Mesendoderm (in vitro differentiated cells): ENCODE data around the gene IGFBP2.

Experiments used
- DNase-seq: peaks from one replicate; pipeline ENCODE4 v3.0.0; 2013
- H2AK5ac ChIP-seq: 2 replicates; pipeline ENCODE4 v1.6.1; 2013; ENCODE audit warnings: low read length, inconsistent platforms
- H2BK120ac ChIP-seq: 2 replicates; pipeline ENCODE4 v1.6.1; 2013; ENCODE audit warnings: low read depth, mild to moderate bottlenecking, low read length, moderate library complexity, mixed read lengths
- H2BK15ac ChIP-seq: replicated peaks from 2 replicates; pipeline ENCODE4 v1.6.1; 2013; ENCODE audit warnings: low read depth, mild to moderate bottlenecking, moderate library complexity
- H2BK5ac ChIP-seq: 2 replicates; pipeline ENCODE4 v1.6.1; 2013; ENCODE audit warnings: low read length, inconsistent platforms
- H3K18ac ChIP-seq: 2 replicates; pipeline ENCODE4 v1.6.1; 2013; ENCODE audit warnings: mild to moderate bottlenecking, low read length, mixed read lengths
- H3K23ac ChIP-seq: one replicate; pipeline ENCODE4 v1.6.1; 2013; ENCODE audit warnings: low read length
- H3K27ac ChIP-seq: 2 replicates; pipeline ENCODE4 v1.5.1; 2013; ENCODE audit warnings: low read depth, mild to moderate bottlenecking, inconsistent platforms, low read length, moderate library complexity
- H3K27me3 ChIP-seq: 2 replicates; pipeline ENCODE4 v1.6.1; 2013; ENCODE audit warnings: low read length, control low read depth, mild to moderate bottlenecking, inconsistent platforms; ENCODE audit not compliant: insufficient read depth, poor library complexity
- H3K36me3 ChIP-seq: 2 replicates; pipeline ENCODE4 v1.6.1; 2013; ENCODE audit warnings: low read length, inconsistent platforms; ENCODE audit not compliant: control insufficient read depth, insufficient read depth
- H3K4ac ChIP-seq: one replicate; pipeline ENCODE4 v1.6.1; 2013; ENCODE audit warnings: low read depth, mild to moderate bottlenecking, low read length, moderate library complexity
- H3K4me1 ChIP-seq: 2 replicates; pipeline ENCODE4 v1.6.1; 2013; ENCODE audit warnings: low read depth, low read length, inconsistent platforms; ENCODE audit not compliant: control insufficient read depth
- H3K4me2 ChIP-seq: 2 replicates; pipeline ENCODE4 v1.6.1; 2013; ENCODE audit warnings: low read length
- H3K4me3 ChIP-seq: 2 replicates; pipeline ENCODE4 v1.5.1; 2013; ENCODE audit warnings: mild to moderate bottlenecking, low read length
- H3K56ac ChIP-seq: one replicate; pipeline ENCODE4 v1.6.1; 2013; ENCODE audit warnings: low read length
- H3K79me1 ChIP-seq: 2 replicates; pipeline ENCODE4 v1.6.1; 2013; ENCODE audit warnings: low read length, inconsistent platforms
- H3K79me2 ChIP-seq: 2 replicates; pipeline ENCODE4 v1.6.1; 2013; ENCODE audit warnings: mild to moderate bottlenecking, low read length; ENCODE audit not compliant: control insufficient read depth, insufficient read depth
- H3K9ac ChIP-seq: 2 replicates; pipeline ENCODE4 v1.6.1; 2013; ENCODE audit warnings: low read length, inconsistent platforms
- H4K5ac ChIP-seq: one replicate; pipeline ENCODE4 v1.6.1; 2013; ENCODE audit warnings: low read length
- H4K8ac ChIP-seq: one replicate; pipeline ENCODE4 v1.6.1; 2013; ENCODE audit warnings: low read depth, mild to moderate bottlenecking, control low read depth, low read length, moderate library complexity
- WGBS: extraction: QIAGEN DNeasy Blood & Tissue Kit; methylation state at CpG from one replicate; pipeline ENCODE4 v1.1.7; 2013; ENCODE audit warnings: low lambda C conversion rate, missing lambda C conversion rate; ENCODE audit not compliant: insufficient coverage; ENCODE audit errors: extremely low coverage; 5-methylcytosine and 5-hydroxymethylcytosine counted together

IGFBP2 gene

GRCh38 chr2:216670266-216671080 is 37.3 kb downstream of the IGFBP2 start:
- Histone ChIP-seq H3K4me1 (peaks cover 3% of the 10 kb centered on the region), H3K4me2 (no peak overlapping the region), H4K8ac (no peak overlapping the region), H3K27ac (no peak overlapping the region), H3K79me2 (no peaks in the 10 kb centered on the region), H3K36me3 (no peaks in the 10 kb centered on the region), H3K23ac (no peak overlapping the region), H3K27me3 (no peaks in the 10 kb centered on the region), H3K4me3 (no peak overlapping the region), H2AK5ac (no peak overlapping the region), H2BK120ac (no peak overlapping the region), H2BK15ac (no peak overlapping the region), H3K79me1 (no peaks in the 10 kb centered on the region), H2BK5ac (no peak overlapping the region), H4K5ac (no peak overlapping the region), H3K18ac (no peak overlapping the region), H3K56ac (no peak overlapping the region), H3K9ac (no peak overlapping the region), H3K4ac (no peak overlapping the region)
- no CpG with 5 or more reads among the region's 17 CpGs for WGBS
- DNase-seq, result no peak

DNA sequence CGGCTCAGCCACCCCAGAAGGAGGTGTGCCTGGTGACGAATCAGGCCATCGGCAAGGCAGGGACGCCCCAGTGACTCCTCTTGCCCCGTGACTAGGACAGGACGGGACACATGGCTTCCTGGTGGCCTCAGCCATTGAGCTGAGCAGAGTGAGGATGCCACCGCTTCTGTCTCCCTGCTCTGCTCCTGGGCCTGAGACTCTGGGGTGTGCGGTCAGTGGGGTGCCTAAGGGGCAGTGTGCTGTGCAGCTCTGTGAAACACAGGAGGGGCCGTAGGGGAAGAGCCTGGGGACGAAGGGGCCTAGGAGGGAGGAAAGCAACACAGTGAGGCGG is 37.8 kb downstream of the IGFBP2 start:
- no peak overlapping the region for H2BK120ac ChIP-seq
- H3K4me2 ChIP-seq, result no peak overlapping the region
- WGBS, result no CpG with 5 or more reads among the region's 11 CpGs
- no peak overlapping the region for H3K4me3 ChIP-seq
- no peak overlapping the region for H3K18ac ChIP-seq
- H3K79me2 ChIP-seq, result no peaks in the 10 kb centered on the region
- H3K23ac ChIP-seq, result no peak overlapping the region
- no peak overlapping the region for H3K9ac ChIP-seq
- no peaks in the 10 kb centered on the region for H3K36me3 ChIP-seq
- H3K27me3 ChIP-seq, result no peaks in the 10 kb centered on the region
- no peak overlapping the region for H4K5ac ChIP-seq
- no peak overlapping the region for H2BK15ac ChIP-seq
- H3K56ac ChIP-seq, result no peak overlapping the region
- peaks cover under 1% of the 10 kb centered on the region for H3K4me1 ChIP-seq
- H4K8ac ChIP-seq, result no peak overlapping the region
- H3K79me1 ChIP-seq, result no peaks in the 10 kb centered on the region
- no peak for DNase-seq
- no peak overlapping the region for H2BK5ac ChIP-seq
- H3K4ac ChIP-seq, result no peak overlapping the region
- H2AK5ac ChIP-seq, result no peak overlapping the region
- H3K27ac ChIP-seq, result no peak overlapping the region

GRCh38 chr2:216671791-216672343 is 38.6 kb downstream of the IGFBP2 start:
- Histone ChIP-seq H3K23ac (no peak overlapping the region), H3K27me3 (no peaks in the 10 kb centered on the region), H4K8ac (no peak overlapping the region), H3K79me2 (no peaks in the 10 kb centered on the region), H3K27ac (no peak overlapping the region), H3K4me2 (no peak overlapping the region), H3K36me3 (no peaks in the 10 kb centered on the region), H3K56ac (no peak overlapping the region), H2BK15ac (no peak overlapping the region), H3K4me3 (no peak overlapping the region), H2AK5ac (no peak overlapping the region), H3K18ac (no peak overlapping the region), H3K4ac (no peak overlapping the region), H3K9ac (no peak overlapping the region), H4K5ac (no peak overlapping the region), H3K4me1 (no peaks in the 10 kb centered on the region), H2BK5ac (no peak overlapping the region), H2BK120ac (no peak overlapping the region), H3K79me1 (no peaks in the 10 kb centered on the region)
- no CpG with 5 or more reads among the region's 12 CpGs for WGBS
- DNase-seq, result no peak

DNA sequence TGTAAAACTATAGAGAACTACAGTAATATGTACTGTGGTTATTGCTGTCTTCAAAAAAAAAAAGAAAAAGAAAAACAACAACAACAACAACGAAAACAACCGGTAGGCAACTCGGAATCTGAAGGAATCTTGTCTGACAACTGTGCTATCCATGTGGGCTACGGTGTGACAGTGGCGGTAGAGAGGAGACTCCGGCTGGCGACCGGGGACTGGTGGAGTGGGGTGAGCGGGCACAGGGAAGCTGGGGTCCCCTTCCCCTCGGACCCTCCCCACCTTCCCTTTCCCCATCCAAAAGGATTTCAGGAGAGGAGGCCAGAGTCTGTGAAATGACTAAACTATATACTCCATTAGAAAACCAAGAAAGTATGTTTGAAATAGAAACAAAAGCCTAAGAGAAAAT is 39.2 kb downstream of the IGFBP2 start:
- Histone ChIP-seq H3K4me1 (no peaks in the 10 kb centered on the region), H3K79me1 (no peaks in the 10 kb centered on the region), H3K4ac (no peak overlapping the region), H2AK5ac (no peak overlapping the region), H4K5ac (no peak overlapping the region), H3K4me2 (no peak overlapping the region), H4K8ac (no peak overlapping the region), H3K79me2 (no peaks in the 10 kb centered on the region), H3K27ac (no peak overlapping the region), H3K36me3 (no peaks in the 10 kb centered on the region), H2BK5ac (no peak overlapping the region), H3K4me3 (no peak overlapping the region), H3K23ac (no peak overlapping the region), H3K9ac (no peak overlapping the region), H2BK15ac (no peak overlapping the region), H3K56ac (no peak overlapping the region), H3K27me3 (no peaks in the 10 kb centered on the region), H3K18ac (no peak overlapping the region), H2BK120ac (no peak overlapping the region)
- DNase-seq, result no peak
- WGBS, result no CpG with 5 or more reads among the region's 10 CpGs

DNA sequence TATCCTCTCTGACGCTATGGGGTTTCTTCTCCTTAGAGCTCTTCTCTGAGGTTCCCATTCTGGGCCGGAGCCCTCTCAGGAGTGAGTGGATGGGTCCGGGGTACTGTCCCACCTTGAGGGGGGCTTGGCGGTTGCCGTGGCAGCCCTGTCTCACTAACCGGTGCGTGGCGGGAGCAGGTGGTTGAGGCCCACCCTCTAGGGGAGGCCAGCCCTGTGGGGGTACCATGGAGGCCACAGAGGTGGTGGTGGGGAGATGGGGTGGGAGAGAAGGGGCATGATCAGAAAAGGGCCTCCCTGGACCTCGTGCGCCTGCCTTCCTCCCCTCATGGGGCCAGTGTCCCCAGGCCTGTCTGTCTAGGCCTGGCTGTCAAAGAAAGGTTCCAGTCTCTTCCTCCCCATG is 39.8 kb downstream of the IGFBP2 start:
- Histone ChIP-seq H4K5ac (no peak overlapping the region), H4K8ac (no peak overlapping the region), H3K27me3 (no peaks in the 10 kb centered on the region), H3K79me2 (no peaks in the 10 kb centered on the region), H3K56ac (no peak overlapping the region), H2AK5ac (no peak overlapping the region), H3K18ac (no peak overlapping the region), H3K4me2 (no peak overlapping the region), H3K23ac (no peak overlapping the region), H2BK15ac (no peak overlapping the region), H2BK5ac (no peak overlapping the region), H3K4ac (no peak overlapping the region), H3K79me1 (no peaks in the 10 kb centered on the region), H3K36me3 (no peaks in the 10 kb centered on the region), H3K4me3 (no peak overlapping the region), H3K9ac (no peak overlapping the region), H3K27ac (no peak overlapping the region), H2BK120ac (no peak overlapping the region), H3K4me1 (no peaks in the 10 kb centered on the region)
- no peak for DNase-seq
- no CpG with 5 or more reads among the region's 10 CpGs for WGBS

DNA sequence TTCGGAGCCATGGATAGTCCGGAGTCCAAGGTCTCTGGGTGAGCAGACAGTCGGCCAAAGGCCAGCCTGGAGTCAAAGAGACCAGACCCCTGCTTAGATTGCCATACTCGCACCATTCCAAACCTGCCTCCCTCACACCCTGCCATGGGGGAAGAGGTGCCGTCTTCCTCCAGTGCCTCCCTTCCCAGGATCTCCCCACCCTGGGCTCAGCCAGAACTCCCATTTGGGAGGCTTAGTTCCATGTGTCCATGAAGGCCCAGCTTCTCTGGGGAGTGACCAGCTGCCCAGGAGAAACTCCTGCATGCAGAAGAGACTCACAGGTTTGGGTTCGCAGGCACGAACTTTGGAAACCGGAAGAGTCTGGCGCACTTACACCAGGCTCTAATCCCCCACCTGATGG is 40.4 kb downstream of the IGFBP2 start:
- Histone ChIP-seq H3K36me3 (no peaks in the 10 kb centered on the region), H3K4me3 (no peak overlapping the region), H2BK15ac (no peak overlapping the region), H3K18ac (no peak overlapping the region), H4K5ac (no peak overlapping the region), H2BK5ac (no peak overlapping the region), H3K4me1 (no peaks in the 10 kb centered on the region), H3K4ac (no peak overlapping the region), H3K27ac (no peak overlapping the region), H3K27me3 (no peaks in the 10 kb centered on the region), H3K23ac (no peak overlapping the region), H3K56ac (no peak overlapping the region), H2BK120ac (no peak overlapping the region), H3K9ac (no peak overlapping the region), H3K79me1 (no peaks in the 10 kb centered on the region), H4K8ac (no peak overlapping the region), H2AK5ac (no peak overlapping the region), H3K4me2 (no peak overlapping the region), H3K79me2 (no peaks in the 10 kb centered on the region)
- DNase-seq, result no peak
- WGBS, result no CpG with 5 or more reads among the region's 9 CpGs
